H1 (cell line): ENCODE data around the gene LDLRAD3. TPM values are rescaled to one million over a fixed set of nuclear protein-coding genes. Genes with fewer than 3 reads are reported as not detected.

ENCODE experiments used
- CTCF ChIA-PET: fragments of 300-600 bp; sonication (Branson Sonifier 250); formaldehyde crosslinking; loops from one replicate; lab custom pipeline; 2021; ENCODE audit not compliant: partially characterized antibody; lab: Charles Lee
- POLR2A ChIA-PET: fragments of 300-600 bp; sonication (Branson Sonifier 250); formaldehyde crosslinking; loops from one replicate; lab custom pipeline; 2021; ENCODE audit warnings: inconsistent platforms; ENCODE audit not compliant: partially characterized antibody; lab: Charles Lee
- DNase-seq, 2 experiments: peaks; one replicate each; pipeline versions ENCODE4 v3.0.0 to v3.0.0-alpha.2; 2010 to 2022; ENCODE audit warnings: low spot score in 2 of 2, low read depth in 1 of 2, mixed read lengths in 1 of 2
- FAIRE-seq: peaks from 2 replicates; lab custom pipeline; 2011; peaks lifted over from hg19 to GRCh38; lab: Jason Lieb, UNC
- H2AFZ ChIP-seq: 2 replicates; pipeline ENCODE4 v1.8.1; 2012; ENCODE audit warnings: low read length, inconsistent platforms
- H2AK5ac ChIP-seq: 2 replicates; pipeline ENCODE4 v1.6.1; 2013; ENCODE audit warnings: low read depth, low read length
- H2BK120ac ChIP-seq: replicated peaks from 2 replicates; pipeline ENCODE3; 2013; ENCODE audit warnings: low read depth, low read length, inconsistent platforms
- H2BK12ac ChIP-seq: 2 replicates; pipeline ENCODE4 v1.6.1; 2013; ENCODE audit warnings: low read depth, low read length
- H2BK15ac ChIP-seq: 2 replicates; pipeline ENCODE4 v1.6.1; 2013; ENCODE audit warnings: low read length
- H2BK20ac ChIP-seq: 2 replicates; pipeline ENCODE4 v1.6.1; 2013; ENCODE audit warnings: low read length
- H2BK5ac ChIP-seq: 2 replicates; pipeline ENCODE4 v1.6.1; 2013; ENCODE audit warnings: low read depth, low read length
- H3K14ac ChIP-seq: 2 replicates; pipeline ENCODE4 v1.6.1; 2013; ENCODE audit warnings: inconsistent platforms; ENCODE audit not compliant: insufficient read length
- H3K18ac ChIP-seq: 2 replicates; pipeline ENCODE4 v1.6.1; 2013; ENCODE audit warnings: low read length; ENCODE audit errors: extremely low read depth
- H3K23ac ChIP-seq: 2 replicates; pipeline ENCODE4 v1.6.1; 2013; ENCODE audit warnings: inconsistent platforms; ENCODE audit not compliant: insufficient read length
- H3K23me2 ChIP-seq: 2 replicates; pipeline ENCODE4 v1.6.1; 2013; ENCODE audit warnings: low read depth, low read length
- H3K27ac ChIP-seq: 2 replicates; pipeline ENCODE4 v1.6.1; 2011; ENCODE audit warnings: low read depth, low read length, inconsistent platforms
- H3K27me3 ChIP-seq, 4 experiments: replicated peaks in 1 of 4; 1 replicate in 1 of 4; 2 replicates in 3 of 4; pipeline versions ENCODE4 v1.6.1 to v1.8.1; 2011 to 2013; ENCODE audit warnings: low read length in 3 of 4, mild to moderate bottlenecking in 3 of 4, inconsistent platforms in 2 of 4, mixed read lengths in 2 of 4, moderate library complexity in 1 of 4; ENCODE audit not compliant: control insufficient read depth in 3 of 4, insufficient read depth in 3 of 4; ENCODE audit errors: extremely low read depth in 1 of 4
- H3K36me3 ChIP-seq, 4 experiments: 2 replicates each; pipeline versions ENCODE4 v1.6.1 to v1.8.1; 2011 to 2013; ENCODE audit warnings: mild to moderate bottlenecking in 4 of 4, low read length in 3 of 4, moderate library complexity in 2 of 4, control low read depth in 1 of 4, inconsistent platforms in 1 of 4; ENCODE audit not compliant: insufficient read depth in 4 of 4, control insufficient read depth in 2 of 4
- H3K4ac ChIP-seq: replicated peaks from 2 replicates; pipeline ENCODE3; 2013; ENCODE audit warnings: low read length, low read depth, mixed read lengths, inconsistent platforms; ENCODE audit not compliant: insufficient read length
- H3K4me1 ChIP-seq, 4 experiments: replicated peaks in 1 of 4; 1 replicate in 1 of 4; 2 replicates in 3 of 4; pipeline versions ENCODE4 v1.6.1 to v1.8.1; 2011 to 2013; ENCODE audit warnings: low read length in 3 of 4, inconsistent platforms in 2 of 4, mixed read lengths in 1 of 4; ENCODE audit not compliant: insufficient read depth in 4 of 4, control insufficient read depth in 3 of 4
- H3K4me2 ChIP-seq, 2 experiments: 2 replicates each; pipeline versions ENCODE4 v1.6.1 to v1.8.1; 2011 to 2013; ENCODE audit warnings: low read depth in 2 of 2, low read length in 2 of 2, control low read depth in 1 of 2, inconsistent platforms in 1 of 2, mild to moderate bottlenecking in 1 of 2; ENCODE audit not compliant: insufficient read depth in 1 of 2
- H3K4me3 ChIP-seq, 4 experiments: fragments of 200-600, 300-600 bp in 1 of 4; sonication (generic), shearing (Covaris generic), sonication (Bioruptor Twin) in 1 of 4; 2 replicates each; pipeline versions ENCODE4 v1.5.1 to v1.8.1; 2011 to 2016; ENCODE audit warnings: low read length in 4 of 4, low read depth in 3 of 4, control low read depth in 2 of 4, inconsistent platforms in 2 of 4, mild to moderate bottlenecking in 2 of 4, mixed read lengths in 1 of 4, moderate library complexity in 1 of 4; ENCODE audit not compliant: insufficient read depth in 2 of 4; ENCODE audit errors: extremely low read depth in 1 of 4
- H3K56ac ChIP-seq: replicated peaks from 2 replicates; pipeline ENCODE3; 2013; ENCODE audit warnings: low read depth, mild to moderate bottlenecking, mixed read lengths, low read length, inconsistent platforms; ENCODE audit not compliant: insufficient read length
- H3K79me1 ChIP-seq: 2 replicates; pipeline ENCODE4 v1.6.1; 2013; ENCODE audit warnings: low read depth, low read length, control low read depth
- H3K79me2 ChIP-seq, 2 experiments: 2 replicates each; pipeline versions ENCODE4 v1.6.1 to v1.8.1; 2012 to 2013; ENCODE audit warnings: low read length in 2 of 2, mild to moderate bottlenecking in 2 of 2, inconsistent platforms in 1 of 2; ENCODE audit not compliant: insufficient read depth in 2 of 2, control insufficient read depth in 1 of 2
- H3K9ac ChIP-seq, 4 experiments: replicated peaks in 1 of 4; 1 replicate in 1 of 4; 2 replicates in 3 of 4; pipeline versions ENCODE4 v1.6.1 to v1.8.1; 2011 to 2013; ENCODE audit warnings: low read depth in 3 of 4, low read length in 3 of 4, control low read depth in 2 of 4, mild to moderate bottlenecking in 2 of 4, moderate library complexity in 2 of 4, inconsistent platforms in 1 of 4; ENCODE audit errors: extremely low read depth in 1 of 4
- H3K9me3 ChIP-seq, 2 experiments: 2 replicates each; pipeline versions ENCODE4 v1.6.1 to v1.8.1; 2012 to 2013; ENCODE audit warnings: mild to moderate bottlenecking in 2 of 2, moderate library complexity in 2 of 2, control low read depth in 1 of 2, inconsistent platforms in 1 of 2, low read depth in 1 of 2, low read length in 1 of 2, mixed read lengths in 1 of 2; ENCODE audit not compliant: insufficient read depth in 2 of 2
- H4K20me1 ChIP-seq, 2 experiments: replicated peaks in 1 of 2; 2 replicates each; pipeline versions ENCODE3 to v1.8.1; 2011 to 2013; ENCODE audit warnings: inconsistent platforms in 2 of 2, low read length in 2 of 2, mild to moderate bottlenecking in 1 of 2; ENCODE audit not compliant: insufficient read depth in 2 of 2, control insufficient read depth in 1 of 2
- H4K5ac ChIP-seq: 2 replicates; pipeline ENCODE4 v1.6.1; 2013; ENCODE audit warnings: low read length, low read depth, mixed read lengths, inconsistent platforms; ENCODE audit not compliant: insufficient read length
- H4K8ac ChIP-seq: 2 replicates; pipeline ENCODE4 v1.8.0; 2013; ENCODE audit warnings: mild to moderate bottlenecking, moderate library complexity, low read length, inconsistent platforms; ENCODE audit not compliant: insufficient read depth; ENCODE audit errors: extremely low read depth
- H4K91ac ChIP-seq: replicated peaks from 2 replicates; pipeline ENCODE3; 2013; ENCODE audit warnings: low read length, mixed read lengths, inconsistent platforms; ENCODE audit not compliant: insufficient read length
- CBX5 ChIP-seq: fragments of 300-800, 300-1000 bp; sonication (generic); IDR thresholded peaks from 2 replicates; pipeline ENCODE4 v1.7.1; 2016; ENCODE audit warnings: antibody characterized with exemption, low read length, low read depth
- CEBPB ChIP-seq: IDR thresholded peaks from 2 replicates; pipeline ENCODE4 v1.6.1; 2012; ENCODE audit warnings: low read depth, low read length
- EGR1 ChIP-seq: IDR thresholded peaks from 2 replicates; pipeline ENCODE4 v1.6.1; 2011; ENCODE audit warnings: low read depth, low read length, borderline replicate concordance
- EP300 ChIP-seq, 2 experiments: IDR thresholded peaks; 1 replicate in 1 of 2; 2 replicates in 1 of 2; pipeline ENCODE4 v1.6.1; 2011 to 2012; ENCODE audit warnings: low read depth in 2 of 2, low read length in 2 of 2, mild to moderate bottlenecking in 2 of 2, borderline replicate concordance in 1 of 2, inconsistent platforms in 1 of 2, moderate library complexity in 1 of 2
- HDAC2 ChIP-seq, 2 experiments: fragments of 300-600 bp in 1 of 2; sonication (generic) in 1 of 2; IDR thresholded peaks; 2 replicates each; pipeline ENCODE4 v1.6.1; 2011 to 2012; ENCODE audit warnings: low read depth in 2 of 2, low read length in 2 of 2, mild to moderate bottlenecking in 2 of 2, moderate library complexity in 2 of 2, borderline replicate concordance in 1 of 2, inconsistent platforms in 1 of 2
- HDAC6 ChIP-seq: IDR thresholded peaks from one replicate; pipeline ENCODE4 v1.7.1; 2012; ENCODE audit warnings: low read depth, mild to moderate bottlenecking, inconsistent platforms, low read length, moderate library complexity
- RBBP5 ChIP-seq: IDR thresholded peaks from 2 replicates; pipeline ENCODE4 v1.7.1; 2012; ENCODE audit warnings: low read depth, mild to moderate bottlenecking, inconsistent platforms, low read length, moderate library complexity, borderline replicate concordance
- RNF2 ChIP-seq: fragments of 200-900, 300-1000 bp; sonication (generic); IDR thresholded peaks from 2 replicates; pipeline ENCODE4 v1.7.1; 2016; ENCODE audit warnings: borderline replicate concordance, low read depth, mild to moderate bottlenecking, antibody characterized with exemption, low read length; ENCODE audit not compliant: poor library complexity, severe bottlenecking; ENCODE audit errors: missing control alignments
- SIRT6 ChIP-seq: IDR thresholded peaks from one replicate; pipeline ENCODE4 v1.7.1; 2012; ENCODE audit warnings: low read length, inconsistent platforms
- SUZ12 ChIP-seq: fragments of 200-600 bp; sonication (generic); IDR thresholded peaks from 2 replicates; pipeline ENCODE4 v1.6.1; 2012; ENCODE audit warnings: mild to moderate bottlenecking, inconsistent platforms, low read length, moderate library complexity, mixed read lengths
- WGBS, 2 experiments: shearing (Covaris generic) in 1 of 2; methylation state at CpG; one replicate each; pipeline versions ENCODE4 v1.1.6 to v1.1.7; 2013 to 2015; ENCODE audit warnings: low lambda C conversion rate in 2 of 2, mixed read lengths in 2 of 2, inconsistent platforms in 1 of 2, low coverage in 1 of 2, missing lambda C conversion rate in 1 of 2; ENCODE audit not compliant: insufficient replicate concordance in 2 of 2, insufficient coverage in 1 of 2, insufficient read length in 1 of 2; ENCODE audit errors: extremely low coverage in 1 of 2, missing lambda C conversion rate in 1 of 2; 5-methylcytosine and 5-hydroxymethylcytosine counted together
- polyA plus RNA-seq, 7 experiments: library from polyadenylated mRNA; depleted of rRNA in 3 of 7; stranded (reverse) in 5 of 7; unstranded in 2 of 7; fragments of >200 nt in 5 of 7; fragments of 200-250 nt in 2 of 7; gene quantifications; 1 replicate in 5 of 7; 2 replicates in 1 of 7; 4 replicates in 1 of 7; pipeline versions ENCODE4 v1.2.1 to v1.2.3, GENCODE V29; 2011 to 2013; ENCODE audit warnings: missing spikeins in 2 of 7, mixed read lengths in 2 of 7
- total RNA-seq: library from RNA; stranded (reverse); fragmentation: NEBNext Ultra II Directional; extraction: Animal tissue kit (Norgen Biotek cat#: 25700); gene quantifications from 2 replicates; pipeline ENCODE4 v1.2.1, GENCODE V29; 2021
- TF ChIP-seq, protein P1 (sequence below): IDR thresholded peaks from 2 replicates; pipeline ENCODE4 v1.6.1; 2012; ENCODE audit warnings: inconsistent platforms

LDLRAD3 gene
- total and polyA plus RNA-seq, 2 of the 8 experiments (the other 6 are each of a cell fraction or from before 2014, with no cell fraction given), result 18.6 to 22.8 TPM

DNA sequence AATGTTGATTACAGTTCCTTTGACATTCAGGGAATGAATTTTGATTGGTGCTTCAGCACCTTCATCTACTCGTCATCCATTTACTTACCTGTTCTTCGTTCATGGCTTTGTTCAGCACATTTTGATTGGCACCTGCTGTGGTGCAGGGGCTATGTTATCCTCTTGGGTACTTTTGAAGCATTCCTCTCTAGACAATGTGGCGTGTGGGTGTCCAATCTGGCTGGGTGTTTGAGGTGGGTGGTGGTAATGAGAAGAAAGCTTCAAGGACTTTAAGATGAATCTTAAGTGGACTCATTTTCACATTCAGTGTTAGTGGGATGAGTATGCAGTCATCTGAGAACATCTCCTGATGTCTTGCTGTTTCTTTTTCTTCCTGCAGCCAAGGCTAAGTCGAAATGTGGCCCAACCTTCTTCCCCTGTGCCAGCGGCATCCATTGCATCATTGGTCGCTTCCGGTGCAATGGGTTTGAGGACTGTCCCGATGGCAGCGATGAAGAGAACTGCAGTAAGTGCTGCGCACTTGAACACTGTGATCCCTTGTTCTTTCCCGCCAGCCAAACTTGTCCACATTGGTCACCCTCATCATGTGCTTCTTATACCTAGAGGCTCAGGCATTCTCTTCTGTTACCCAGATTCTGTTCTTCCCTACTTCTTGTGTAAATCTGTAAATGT lies 137.5 kb downstream of the LDLRAD3 start:
- Histone ChIP-seq H2AK5ac (0 out of 2 replicates have a peak overlapping the region, but pooled peaks have one; percentile 53), H3K4me2 (no peak overlapping the region), H3K23me2 (no peaks in the 10 kb centered on the region), H3K27ac (no peak overlapping the region), H3K23ac (no peak overlapping the region), H2BK20ac (no peak overlapping the region), H2BK15ac (peak overlapping the region; percentile 18; the same call in 1 of the 2 replicates), H3K4me3 (no peak overlapping the region), H3K9me3 (no peaks in the 10 kb centered on the region; a peak in 1 of 4 replicates), H3K4me1 (peaks cover 0 to 2% (median under 1%) of the 10 kb centered on the region in 4 experiments; a peak in 3 of 7 replicates), H3K14ac (no peak overlapping the region), H3K56ac (no peak overlapping the region), H2BK5ac (no peak overlapping the region), H3K27me3 (no peaks in the 10 kb centered on the region), H4K91ac (no peak overlapping the region), H3K79me2 (no peaks in the 10 kb centered on the region; a peak in 1 of 4 replicates), H3K18ac (no peak overlapping the region), H3K79me1 (no peaks in the 10 kb centered on the region; the same call in 1 of the 2 replicates), H3K36me3 (peaks cover 2 to 26% (median 5%) of the 10 kb centered on the region in 4 experiments; a peak in 5 of 8 replicates), H4K5ac (no peak overlapping the region), H4K20me1 (no peaks in the 10 kb centered on the region), H2AFZ (no peak overlapping the region), H3K4ac (no peak overlapping the region), H4K8ac (no peak overlapping the region), H2BK120ac (no peak overlapping the region), H3K9ac (no peak overlapping the region), H2BK12ac (0 out of 2 replicates have a peak overlapping the region, but pooled peaks have one; percentile 27)
- ChIA-PET CTCF (interaction anchor here (1.0 kb wide), 1 partner anchor 12 kb away, joined by 3 read pairs; no protein-coding TSS in a partner anchor), POLR2A (interaction anchor here (1.0 to 1.3 kb wide), 3 partner anchors 28 to 86 kb away, joined by 3 to 4 read pairs (median 4); no protein-coding TSS in a partner anchor)
- FAIRE-seq, result no peak
- 91% methylated on average over 11 of the region's 11 CpGs; no CpG with 5 or more reads in 1 of the 2 experiments for WGBS, 2 experiments
- DNase-seq, result no peak
- TF ChIP-seq, protein P1, sequence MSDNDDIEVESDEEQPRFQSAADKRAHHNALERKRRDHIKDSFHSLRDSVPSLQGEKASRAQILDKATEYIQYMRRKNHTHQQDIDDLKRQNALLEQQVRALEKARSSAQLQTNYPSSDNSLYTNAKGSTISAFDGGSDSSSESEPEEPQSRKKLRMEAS, result no peak
- TF ChIP-seq CBX5 (no peak), HDAC6 (no peak), SIRT6 (no peak), HDAC2 (IDR thresholded peaks at IDR 0.05; ENCODE audit: borderline replicate concordance in 1 of 2, low read depth in 2 of 2, low read length in 2 of 2) (no peak), CEBPB (no peak), EP300 (IDR thresholded peaks at IDR 0.05; ENCODE audit: borderline replicate concordance in 1 of 2, low read depth in 2 of 2, low read length in 2 of 2) (no peak), EGR1 (no peak), RNF2 (no peak), RBBP5 (no peak), SUZ12 (no peak)
